B cell (primary cell): ENCODE data around the gene LCORL. TPM values are rescaled to one million over a fixed set of nuclear protein-coding genes. Genes with fewer than 3 reads are reported as not detected.

ENCODE experiments used
- ATAC-seq: fragments of 200-7000 bp; cut with Tn5 transposase; one replicate; pipeline ENCODE4 v1.10.0; 2021; ENCODE audit warnings: low read depth, mild to moderate bottlenecking, moderate number of reproducible peaks, moderate library complexity
- CTCF ChIA-PET: fragments of 350-600 bp; sonication (Branson Sonifier 250); formaldehyde crosslinking; loops from one replicate; lab custom pipeline; 2021; ENCODE audit warnings: antibody characterized with exemption, inconsistent platforms; lab: Charles Lee
- POLR2A ChIA-PET: fragments of 350-600 bp; sonication (Branson Sonifier 250); formaldehyde crosslinking; loops from one replicate; lab custom pipeline; 2021; ENCODE audit warnings: antibody characterized with exemption; lab: Charles Lee
- DNase-seq: peaks from one replicate; pipeline ENCODE4 v3.0.0; 2013
- H2AFZ ChIP-seq: 2 replicates; pipeline ENCODE4 v1.6.1; 2012; ENCODE audit warnings: mild to moderate bottlenecking, low read depth, low read length; ENCODE audit not compliant: insufficient read depth, poor library complexity, severe bottlenecking
- H3K27ac ChIP-seq, 2 donors: 1 replicate in 1 of 2; 2 replicates in 1 of 2; pipeline ENCODE4 v1.5.1; 2012 to 2013; ENCODE audit warnings: low read length in 2 of 2, mild to moderate bottlenecking in 2 of 2, moderate library complexity in 1 of 2
- H3K27me3 ChIP-seq, 4 experiments: fragments of 200-600 bp in 1 of 4; sonication (generic) in 1 of 4; replicated peaks in 1 of 4; 1 replicate in 2 of 4; 2 replicates in 2 of 4; pipeline versions ENCODE4 v1.6.1 to v1.7.0; 2013 to 2016; ENCODE audit warnings: low read length in 3 of 4, mild to moderate bottlenecking in 2 of 4, mixed read lengths in 1 of 4, moderate library complexity in 1 of 4; ENCODE audit not compliant: insufficient read depth in 4 of 4, control insufficient read depth in 3 of 4; ENCODE audit errors: control extremely low read depth in 1 of 4
- H3K36me3 ChIP-seq, 2 experiments: replicated peaks in 1 of 2; 1 replicate in 1 of 2; 2 replicates in 1 of 2; pipeline versions ENCODE4 v1.6.1 to v1.7.1; 2013; ENCODE audit warnings: low read length in 1 of 2; ENCODE audit not compliant: insufficient read depth in 2 of 2, control insufficient read depth in 1 of 2; ENCODE audit errors: control extremely low read depth in 1 of 2, extremely low read depth in 1 of 2
- H3K4me1 ChIP-seq, 2 donors: fragments of 200-600 bp in 1 of 2; sonication (generic) in 1 of 2; 1 replicate in 1 of 2; 2 replicates in 1 of 2; pipeline versions ENCODE4 v1.5.1 to v1.6.1; 2013 to 2017; ENCODE audit warnings: low read length in 2 of 2; ENCODE audit not compliant: control insufficient read depth in 2 of 2, insufficient read depth in 2 of 2
- H3K4me2 ChIP-seq: replicated peaks from 2 replicates; pipeline ENCODE3; 2012; ENCODE audit warnings: mild to moderate bottlenecking, low read depth, low read length; ENCODE audit not compliant: poor library complexity, severe bottlenecking
- H3K4me3 ChIP-seq, 5 experiments: fragments of 200-600 bp in 1 of 5; sonication (generic) in 1 of 5; 1 replicate in 3 of 5; 2 replicates in 2 of 5; pipeline versions ENCODE4 v1.5.1 to v1.7.0; 2011 to 2016; ENCODE audit warnings: low read length in 4 of 5, mild to moderate bottlenecking in 4 of 5, low read depth in 2 of 5, control low read depth in 1 of 5, moderate library complexity in 1 of 5; ENCODE audit not compliant: insufficient read depth in 1 of 5; ENCODE audit errors: control extremely low read depth in 1 of 5, extremely low read depth in 1 of 5
- H3K79me2 ChIP-seq: fragments of 200-600 bp; sonication (generic); one replicate; pipeline ENCODE4 v1.6.0; 2016; ENCODE audit warnings: low read length; ENCODE audit not compliant: control insufficient read depth, insufficient read depth
- H3K9ac ChIP-seq: fragments of 200-600 bp; sonication (generic); 2 replicates; pipeline ENCODE4 v1.6.1; 2017; ENCODE audit warnings: mild to moderate bottlenecking, low read length, moderate library complexity
- H3K9me3 ChIP-seq, 3 donors: one replicate each; pipeline versions ENCODE4 v1.6.1 to v1.7.1; 2013; ENCODE audit warnings: low read length in 2 of 3; ENCODE audit not compliant: control insufficient read depth in 2 of 3, insufficient read depth in 1 of 3; ENCODE audit errors: control extremely low read depth in 1 of 3
- H4K20me1 ChIP-seq: 2 replicates; pipeline ENCODE4 v1.6.0; 2012; ENCODE audit warnings: mild to moderate bottlenecking, low read length; ENCODE audit not compliant: insufficient read depth, control insufficient read depth, poor library complexity, severe bottlenecking
- H3K27ac Mint-ChIP-seq: one replicate; pipeline ENCODE4 v1.8.0; 2021; ENCODE audit warnings: mixed read lengths
- H3K27me3 Mint-ChIP-seq: one replicate; pipeline ENCODE4 v1.8.0; 2021; ENCODE audit warnings: mixed read lengths
- H3K4me1 Mint-ChIP-seq: one replicate; pipeline ENCODE4 v1.8.0; 2021; ENCODE audit warnings: mixed read lengths
- H3K4me3 Mint-ChIP-seq: one replicate; pipeline ENCODE4 v1.8.0; 2021; ENCODE audit warnings: mixed read lengths
- H3K9me3 Mint-ChIP-seq: one replicate; pipeline ENCODE4 v1.8.0; 2022; ENCODE audit warnings: mixed read lengths; ENCODE audit not compliant: insufficient read depth
- CTCF ChIP-seq: fragments of 200-600 bp; IDR thresholded peaks from one replicate; pipeline ENCODE4 v1.8.0; 2022; ENCODE audit warnings: antibody characterized with exemption, mild to moderate bottlenecking
- EZH2 ChIP-seq: IDR thresholded peaks from 2 replicates; pipeline ENCODE4 v1.6.1; 2012; ENCODE audit warnings: borderline replicate concordance, low read depth, mild to moderate bottlenecking, moderate library complexity, low read length; ENCODE audit not compliant: insufficient read depth, poor library complexity, severe bottlenecking
- WGBS: methylation state at CpG from one replicate; pipeline ENCODE4 v1.1.5; 2013; ENCODE audit warnings: missing lambda C conversion rate; ENCODE audit not compliant: insufficient coverage; 5-methylcytosine and 5-hydroxymethylcytosine counted together
- intact Hi-C: fragments of 100-400 bp; cut with micrococcal nuclease; formaldehyde crosslinking; loops from one replicate; pipeline ENCODE4 v1.10.0; 2022
- polyA plus RNA-seq: library from polyadenylated mRNA; depleted of rRNA; stranded (reverse); fragments of >200 nt; gene quantifications from 2 replicates; pipeline ENCODE4 v1.2.3, GENCODE V29; 2012
- total RNA-seq, 2 donors: library from RNA; stranded (reverse); fragments of 120-200 nt in 1 of 2; gene quantifications; 1 replicate in 1 of 2; 2 replicates in 1 of 2; pipeline versions ENCODE4 v1.2.3 to v1.2.4, GENCODE V29; 2013 to 2022

LCORL gene
- total and polyA plus RNA-seq, 2 donors (not counting 1 experiment from before 2014, with no cell fraction given), result 1.2 to 31.3 TPM

GRCh38 chr4:17920681-17921080 is 100.9 kb downstream of the LCORL start:
- no peak for TF ChIP-seq EZH2
- TF ChIP-seq CTCF, result no peak
- Mint-ChIP-seq H3K4me3 (no peak overlapping the region), H3K27ac (no peak overlapping the region), H3K4me1 (no peaks in the 10 kb centered on the region), H3K9me3 (peaks cover 5% of the 10 kb centered on the region), H3K27me3 (no peaks in the 10 kb centered on the region)
- H3K9ac ChIP-seq, result no peak overlapping the region
- ChIA-PET CTCF (no interaction called here), POLR2A (no interaction called here)
- no peak overlapping the region for H3K4me2 ChIP-seq
- H3K9me3 ChIP-seq, result no peaks in the 10 kb centered on the region
- H3K27me3 ChIP-seq, result no peaks in the 10 kb centered on the region
- 100% methylated on average over 1 of the region's 1 CpG for WGBS
- ATAC-seq (no peak), DNase-seq (no peak)
- peaks cover 0 to 4% of the 10 kb centered on the region in 2 experiments for H3K36me3 ChIP-seq
- H3K4me3 ChIP-seq, result no peak overlapping the region
- no peaks in the 10 kb centered on the region for H3K4me1 ChIP-seq
- H3K27ac ChIP-seq, result no peak overlapping the region
- no peaks in the 10 kb centered on the region for H4K20me1 ChIP-seq
- no peak overlapping the region for H2AFZ ChIP-seq
- intact Hi-C loops, result no loop called here
- no peaks in the 10 kb centered on the region for H3K79me2 ChIP-seq

- no peak overlapping the region for H3K4me3 ChIP-seq
- Mint-ChIP-seq H3K27ac (no peak overlapping the region), H3K4me1 (no peaks in the 10 kb centered on the region), H3K27me3 (no peaks in the 10 kb centered on the region), H3K9me3 (peaks cover 5% of the 10 kb centered on the region), H3K4me3 (no peak overlapping the region)
- ChIA-PET POLR2A (no interaction called here), CTCF (no interaction called here)
- no peaks in the 10 kb centered on the region for H3K79me2 ChIP-seq
- no peak overlapping the region for H3K4me2 ChIP-seq
- no peaks in the 10 kb centered on the region for H3K9me3 ChIP-seq
- DNase-seq, result no peak
- intact Hi-C loops, result no loop called here
- no peak for ATAC-seq
- no peaks in the 10 kb centered on the region for H3K4me1 ChIP-seq
- H3K36me3 ChIP-seq, result peaks cover 0 to 9% of the 10 kb centered on the region in 2 experiments
- H3K27me3 ChIP-seq, result no peaks in the 10 kb centered on the region
- TF ChIP-seq EZH2, result no peak
- H3K27ac ChIP-seq, result no peak overlapping the region
- no peaks in the 10 kb centered on the region for H4K20me1 ChIP-seq
- H2AFZ ChIP-seq, result no peak overlapping the region
- no peak overlapping the region for H3K9ac ChIP-seq
Observed at GRCh38 chr4:17915439-17915838, 106.1 kb downstream of the LCORL start.
